ENCODE data around the gene ABHD6.

The ABHD6 gene

GRCh38 chr3:58203541-58203940 lies 34.1 kb upstream of the ABHD6 start:
- no peaks in the 10 kb centered on the region for H3K9me3 ChIP-seq
- H3K4me3 ChIP-seq (ENCODE audit: low read depth in 1 of 2, low read length in 1 of 2): no peak overlapping the region
- H3K36me3 ChIP-seq: no peaks in the 10 kb centered on the region
- no peak for TF ChIP-seq CTCF (IDR thresholded peaks at IDR 0.05)
- no peak overlapping the region for H3K27ac ChIP-seq
- peaks cover 10% of the 10 kb centered on the region for H3K27me3 ChIP-seq
- no peaks in the 10 kb centered on the region for H3K4me1 ChIP-seq (ENCODE audit: control insufficient read depth in 1 of 2, insufficient read depth in 1 of 2, low read depth in 1 of 2, low read length in 1 of 2)

- Histone ChIP-seq H3K4me1 (ENCODE audit: control insufficient read depth in 1 of 2, insufficient read depth in 1 of 2, low read depth in 1 of 2, low read length in 1 of 2) (no peaks in the 10 kb centered on the region), H3K9me3 (no peaks in the 10 kb centered on the region), H3K27me3 (peaks cover 10% of the 10 kb centered on the region), H3K27ac (no peak overlapping the region), H3K4me3 (ENCODE audit: low read depth in 1 of 2, low read length in 1 of 2) (no peak overlapping the region), H3K36me3 (no peaks in the 10 kb centered on the region)
- no peak for TF ChIP-seq CTCF (IDR thresholded peaks at IDR 0.05)
These were observed 32.9 kb upstream of the ABHD6 start for GRCh38 chr3:58204720-58205119.

- Histone ChIP-seq H3K36me3 (no peaks in the 10 kb centered on the region), H3K9me3 (no peaks in the 10 kb centered on the region), H3K27me3 (peaks cover 2% of the 10 kb centered on the region), H3K27ac (no peak overlapping the region), H3K4me1 (ENCODE audit: control insufficient read depth in 1 of 2, insufficient read depth in 1 of 2, low read depth in 1 of 2, low read length in 1 of 2) (no peaks in the 10 kb centered on the region), H3K4me3 (ENCODE audit: low read depth in 1 of 2, low read length in 1 of 2) (no peak overlapping the region)
- no peak for TF ChIP-seq CTCF (IDR thresholded peaks at IDR 0.05)
These were observed 31.6 kb upstream of the ABHD6 start for GRCh38 chr3:58205981-58206380.

- H3K36me3 ChIP-seq: no peaks in the 10 kb centered on the region
- no peaks in the 10 kb centered on the region for H3K4me1 ChIP-seq (ENCODE audit: control insufficient read depth in 1 of 2, insufficient read depth in 1 of 2, low read depth in 1 of 2, low read length in 1 of 2)
- no peaks in the 10 kb centered on the region for H3K27me3 ChIP-seq
- H3K27ac ChIP-seq: no peak overlapping the region
- H3K9me3 ChIP-seq: no peaks in the 10 kb centered on the region
- TF ChIP-seq CTCF (IDR thresholded peaks at IDR 0.05): no peak
- H3K4me3 ChIP-seq (ENCODE audit: low read depth in 1 of 2, low read length in 1 of 2): no peak overlapping the region
These were observed 31.1 kb upstream of the ABHD6 start for GRCh38 chr3:58206406-58207011.

- no peaks in the 10 kb centered on the region for H3K36me3 ChIP-seq
- no peaks in the 10 kb centered on the region for H3K9me3 ChIP-seq
- no peak overlapping the region for H3K27ac ChIP-seq
- no peaks in the 10 kb centered on the region for H3K4me1 ChIP-seq (ENCODE audit: control insufficient read depth in 1 of 2, insufficient read depth in 1 of 2, low read depth in 1 of 2, low read length in 1 of 2)
- no peaks in the 10 kb centered on the region for H3K27me3 ChIP-seq
- no peak overlapping the region for H3K4me3 ChIP-seq (ENCODE audit: low read depth in 1 of 2, low read length in 1 of 2)
- TF ChIP-seq CTCF (IDR thresholded peaks at IDR 0.05): no peak
These were observed 29.6 kb upstream of the ABHD6 start for GRCh38 chr3:58207954-58208353.

GRCh38 chr3:58209933-58210332 lies 27.7 kb upstream of the ABHD6 start:
- H3K27me3 ChIP-seq: peaks cover 6% of the 10 kb centered on the region
- H3K4me1 ChIP-seq (ENCODE audit: control insufficient read depth in 1 of 2, insufficient read depth in 1 of 2, low read depth in 1 of 2, low read length in 1 of 2): peaks cover 4 to 7% of the 10 kb centered on the region in 2 experiments
- TF ChIP-seq CTCF (IDR thresholded peaks at IDR 0.05): no peak
- H3K27ac ChIP-seq: no peak overlapping the region
- no peaks in the 10 kb centered on the region for H3K9me3 ChIP-seq
- H3K4me3 ChIP-seq (ENCODE audit: low read depth in 1 of 2, low read length in 1 of 2): no peak overlapping the region
- H3K36me3 ChIP-seq: no peaks in the 10 kb centered on the region

Measured in neutrophil (primary cell).